K562 treated with DMSO at 1 percent for 12 hours (cell line): ENCODE measurements around the gene TANGO6. TPM values are rescaled to one million over a fixed set of nuclear protein-coding genes. Genes with fewer than 3 reads are reported as not detected.

Experiments
- total RNA-seq: library from RNA; unstranded; fragments of 300-600 nt; gene quantifications from 2 replicates; pipeline ENCODE4 v1.2.3, GENCODE V29; 2022; ENCODE audit not compliant: insufficient read depth

The TANGO6 gene
- 3.4 and 4.6 TPM in 2 replicates for total RNA-seq

DNA sequence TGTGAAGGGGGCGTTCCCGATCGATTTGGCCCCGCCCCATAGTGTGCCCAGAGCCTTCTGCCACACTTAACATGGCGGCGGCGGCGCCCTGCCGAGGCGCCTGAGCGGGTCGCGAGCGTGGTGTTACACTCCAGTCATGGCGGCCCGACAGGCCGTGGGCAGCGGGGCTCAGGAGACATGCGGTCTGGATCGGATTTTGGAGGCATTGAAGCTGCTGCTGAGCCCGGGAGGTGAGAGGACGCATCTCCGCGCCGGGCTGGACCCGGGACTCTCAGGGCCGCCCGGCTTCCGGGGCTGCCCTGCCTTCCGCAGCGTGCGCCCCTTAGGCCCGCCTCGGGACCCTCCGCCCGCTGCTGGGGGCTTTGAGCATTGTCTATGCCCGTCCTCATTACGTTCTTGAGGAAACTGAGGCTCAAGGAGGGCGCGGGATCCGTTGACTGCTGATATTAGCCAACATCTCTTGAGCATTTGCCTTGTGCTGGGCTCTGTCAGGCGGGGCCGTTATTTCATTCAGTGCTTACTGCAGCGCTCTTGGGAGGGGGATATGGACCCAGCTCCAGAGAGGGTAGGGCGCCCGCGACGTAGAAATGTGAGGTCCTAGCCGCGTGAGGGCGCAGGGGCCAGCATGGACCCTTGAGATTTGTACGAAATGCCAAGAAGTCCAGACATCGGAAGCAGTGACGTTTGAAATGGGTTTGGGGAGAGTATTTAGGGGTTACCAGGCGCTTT is at the start of gene TANGO6:
Gene TANGO6 (plus strand): TSS at position 50 of the 729 bp plus-strand sequence. CDS start 87 bp downstream, at position 137.

DNA sequence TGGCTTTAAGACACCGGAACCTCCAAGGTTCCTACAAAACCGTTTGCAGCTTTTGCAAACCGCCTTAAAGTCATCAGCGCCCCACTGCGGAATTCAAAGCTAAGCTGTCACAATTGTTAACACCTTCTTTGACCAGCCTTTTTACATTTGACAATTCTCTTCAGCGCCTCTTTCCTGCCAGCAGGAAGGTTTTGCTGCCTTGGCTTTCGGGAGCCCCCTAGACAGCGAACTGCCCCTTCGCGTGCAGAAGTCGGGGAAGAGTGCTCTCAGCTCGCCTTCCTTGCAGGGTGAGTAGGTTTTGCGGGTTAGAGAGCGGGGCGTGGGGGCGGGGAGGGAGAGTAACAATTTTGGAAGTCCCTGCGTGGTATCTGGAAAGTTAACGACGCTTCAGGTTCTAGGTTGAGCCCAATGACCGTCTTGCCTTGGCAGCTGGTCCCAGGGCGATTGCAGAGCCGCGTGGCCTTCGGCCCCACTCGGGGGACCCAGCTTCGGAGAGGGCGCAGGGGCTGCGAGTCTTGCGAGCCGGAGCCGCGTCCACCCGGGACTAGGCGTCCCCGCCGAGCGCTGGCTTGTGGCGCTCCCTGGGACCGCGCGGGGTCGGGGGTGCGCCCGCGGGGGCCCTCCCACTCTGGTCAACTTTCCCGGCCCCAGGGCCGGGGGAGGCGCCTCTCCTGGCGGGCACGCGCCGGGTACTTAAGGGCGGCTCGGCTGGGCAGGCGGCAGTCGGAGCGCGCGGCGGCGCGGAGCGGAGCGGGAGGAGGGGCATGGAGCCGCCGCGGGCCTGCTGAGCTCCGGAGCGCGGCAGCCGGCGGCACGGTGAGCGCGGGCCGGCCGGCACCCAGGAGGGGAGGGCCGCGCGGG is 262.4 kb downstream of the TANGO6 start, which contains the start of gene HAS3:
Gene HAS3 (plus strand): TSS at position 153 of the 861 bp plus-strand sequence. CDS start 3,743 bp downstream, outside the sequence.

DNA sequence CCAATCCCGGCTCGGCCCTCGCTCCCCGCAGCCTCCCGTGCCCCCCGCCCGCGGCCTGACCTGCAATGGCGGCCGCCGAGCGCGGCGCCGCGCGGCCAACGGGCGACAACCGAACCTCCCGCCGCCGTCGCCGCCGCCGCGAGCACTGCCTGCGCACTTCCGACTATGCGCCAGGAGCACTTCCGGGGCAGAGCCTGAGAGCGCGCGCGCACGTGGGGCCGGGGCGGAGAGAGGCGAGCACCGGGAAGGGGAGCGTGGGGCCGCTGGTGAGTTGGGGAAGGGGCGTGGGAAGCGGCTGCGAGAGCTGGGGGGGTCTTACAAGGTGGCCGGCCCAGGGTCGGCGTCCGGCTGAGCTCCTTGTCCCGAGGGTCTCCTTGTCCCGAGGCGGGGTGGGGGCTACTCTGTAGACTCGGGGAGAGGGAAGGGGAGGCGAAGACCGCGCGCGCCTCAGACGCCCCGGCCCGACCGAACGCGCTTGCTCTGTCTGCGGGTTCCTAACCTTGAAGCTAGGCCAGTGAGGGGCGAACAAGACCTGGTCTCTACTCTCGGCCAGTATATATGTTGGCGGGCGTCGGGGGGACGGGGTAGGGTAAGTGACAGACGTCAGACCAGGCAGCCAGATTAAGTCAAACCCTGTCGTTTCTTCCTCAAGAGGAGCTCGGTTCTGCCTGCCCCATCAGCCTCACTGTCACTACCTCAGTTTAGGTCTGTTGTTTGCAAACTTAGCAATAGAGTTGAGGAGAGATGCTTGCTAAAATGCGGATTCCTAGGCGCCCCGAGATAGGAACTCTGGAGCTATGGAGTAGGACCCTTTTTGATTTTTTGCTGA is 289.3 kb downstream of the TANGO6 start, which contains the start of the genes CHTF8 and UTP4:
Gene CHTF8 (minus strand): TSS at position 165 of the 829 bp plus-strand sequence. CDS start 11,130 bp downstream, outside the sequence.
Gene UTP4 (plus strand): TSS at position 226 of the 829 bp plus-strand sequence. CDS start 811 bp downstream, outside the sequence.

Other genes with a start within 250 kb of the TANGO6 start
- not detected in 2 replicates for gene CDH3, start 198.2 kb upstream of the TANGO6 start, total RNA-seq
- not detected in 2 replicates for gene CDH1, start 106.2 kb upstream of the TANGO6 start, total RNA-seq